GM12878 (cell line): ENCODE measurements around the gene SOX6.

Source experiments
- CEBPB ChIP-seq, 2 experiments: fragments of 150-350 bp in 1 of 2; IDR thresholded peaks; 2 replicates each; pipeline ENCODE4 v1.6.1; 2012 to 2014; ENCODE audit warnings: low read depth in 2 of 2, low read length in 2 of 2, borderline replicate concordance in 1 of 2, inconsistent platforms in 1 of 2
- CTCF ChIP-seq, 3 experiments: IDR thresholded peaks in 2 of 3; conservative IDR thresholded peaks in 1 of 3; 2 replicates each; pipeline ENCODE4 v1.5.1; 2011; ENCODE audit warnings: low read depth in 3 of 3, low read length in 3 of 3, mild to moderate bottlenecking in 3 of 3, control low read depth in 2 of 3, moderate library complexity in 2 of 3, inconsistent platforms in 1 of 3, mixed read lengths in 1 of 3; ENCODE audit not compliant: control insufficient read depth in 2 of 3, insufficient read depth in 1 of 3; ENCODE audit errors: extremely low read depth in 1 of 3
- FOS ChIP-seq: IDR thresholded peaks from 3 replicates; pipeline ENCODE4 v1.6.1; 2011; ENCODE audit warnings: borderline replicate concordance; ENCODE audit not compliant: insufficient read length; ENCODE audit errors: extremely low read depth
- JUND ChIP-seq: IDR thresholded peaks from 2 replicates; pipeline ENCODE4 v1.6.1; 2012; ENCODE audit warnings: low read depth, mild to moderate bottlenecking, low read length, improper control_type of control experiment, moderate library complexity
- SMC3 ChIP-seq: IDR thresholded peaks from 2 replicates; pipeline ENCODE4 v1.6.1; 2011; ENCODE audit warnings: low read length, improper control_type of control experiment, borderline replicate concordance
- TAF1 ChIP-seq: IDR thresholded peaks from 2 replicates; pipeline ENCODE4 v1.6.1; 2011; ENCODE audit warnings: mild to moderate bottlenecking, low read depth, low read length, borderline replicate concordance

GRCh38 chr11:16278979-16279378 is 77.4 kb downstream of the SOX6 start:
- TF ChIP-seq CTCF (IDR thresholded peaks at IDR 0.05 in 2 of 3, conservative IDR thresholded peaks at IDR 0.05 in 1 of 3; ENCODE audit: control insufficient read depth in 2 of 3, extremely low read depth in 1 of 3, insufficient read depth in 1 of 3, low read depth in 3 of 3, low read length in 3 of 3) (no peak), FOS (no peak), CEBPB (IDR thresholded peaks at IDR 0.05; ENCODE audit: borderline replicate concordance in 1 of 2, low read depth in 2 of 2, low read length in 2 of 2) (no peak), SMC3 (no peak), JUND (no peak), TAF1 (no peak)
